Heart left ventricle (tissue), 16 donors: ENCODE measurements around the gene PIK3C2B. TPM values are rescaled to one million over a fixed set of nuclear protein-coding genes. Genes with fewer than 3 reads are reported as not detected.

Experiments used
- ATAC-seq, 4 donors: fragments of 200-7000 bp; cut with Tn5 transposase; one replicate each; pipeline ENCODE4 v1.9.1; 2020 to 2022; ENCODE audit warnings: moderate library complexity in 4 of 4, mild to moderate bottlenecking in 3 of 4, moderate number of reproducible peaks in 1 of 4
- DNase-seq, 5 donors: peaks; one replicate each; pipeline ENCODE4 v3.0.0-alpha.2; 2020
- H3K27ac ChIP-seq, 12 donors: fragments of 200-600 bp; sonication (generic) in 4 of 12; one replicate each; pipeline versions ENCODE4 v1.5.0 to v1.8.0; 2016 to 2022; ENCODE audit warnings: mild to moderate bottlenecking in 2 of 12
- H3K27me3 ChIP-seq, 9 donors: fragments of 200-600 bp; sonication (generic) in 2 of 9; one replicate each; pipeline versions ENCODE4 v1.5.1 to v1.8.0; 2016 to 2022; ENCODE audit warnings: mild to moderate bottlenecking in 3 of 9
- H3K36me3 ChIP-seq, 9 donors: fragments of 200-600 bp; sonication (generic) in 2 of 9; one replicate each; pipeline versions ENCODE4 v1.5.0 to v1.8.0; 2018 to 2022; ENCODE audit warnings: mild to moderate bottlenecking in 2 of 9
- H3K4me1 ChIP-seq, 12 donors: fragments of 200-600 bp; sonication (generic) in 4 of 12; one replicate each; pipeline versions ENCODE4 v1.5.0 to v1.8.0; 2016 to 2022; ENCODE audit warnings: mild to moderate bottlenecking in 3 of 12
- H3K4me3 ChIP-seq, 12 donors: fragments of 200-600 bp; sonication (generic) in 4 of 12; one replicate each; pipeline versions ENCODE4 v1.5.0 to v1.8.0; 2017 to 2022; ENCODE audit warnings: mild to moderate bottlenecking in 9 of 12, moderate library complexity in 4 of 12
- H3K9me3 ChIP-seq, 12 donors: fragments of 200-600 bp; sonication (generic) in 4 of 12; one replicate each; pipeline versions ENCODE4 v1.5.0 to v1.8.0; 2016 to 2022; ENCODE audit warnings: mild to moderate bottlenecking in 1 of 12
- POLR2A ChIP-seq, 2 donors: fragments of 450-650 bp; IDR thresholded peaks; one replicate each; pipeline ENCODE4 v1.6.1; 2017; ENCODE audit warnings: antibody characterized with exemption in 2 of 2, mild to moderate bottlenecking in 2 of 2, moderate library complexity in 2 of 2
- WGBS, 4 donors: extraction: QIAGEN DNeasy Blood & Tissue Kit in 2 of 4; methylation state at CpG; one replicate each; pipeline versions ENCODE4 v1.1.5 to v1.1.7; 2013 to 2018; 5-methylcytosine and 5-hydroxymethylcytosine counted together
- intact Hi-C, 10 donors: fragments of 100-400 bp; cut with DNase I; formaldehyde crosslinking; loops; one replicate each; pipeline versions ENCODE4 v1.11.1 to v1.14.2; 2022
- polyA plus RNA-seq, 2 donors: library from polyadenylated mRNA; stranded (reverse); fragments of 200-250 nt; gene quantifications; one replicate each; pipeline ENCODE4 v1.2.3, GENCODE V29; 2013
- total RNA-seq, 9 donors: library from RNA; depleted of rRNA in 2 of 9; stranded (reverse); fragments of >200 nt in 2 of 9; fragmentation: NEBNext Ultra II Directional in 3 of 9; extraction: Animal tissue kit (Norgen Biotek cat#: 25700) in 3 of 9; gene quantifications; one replicate each; pipeline versions ENCODE4 v1.1.0 to v1.2.4, GENCODE V29; 2016 to 2023
- TF ChIP-seq, protein P1 (sequence below), 12 donors: fragments of 200-600 bp; sonication (generic) in 4 of 12; IDR thresholded peaks; one replicate each; pipeline versions ENCODE4 v1.5.0 to v1.8.0; 2018 to 2022; ENCODE audit warnings: antibody characterized with exemption in 12 of 12, mild to moderate bottlenecking in 5 of 12
- donor health status: ischemic (EF 13 %, LVEDD 7.1; RV severe dilation, severe dysfunction).
- donor health status: healthy with polysubstance abuse.
- donor health status: DM: no; HTN: yes; CAD: no.
- donor health status: DM: no; HTN: no; CAD: no.
- donor health status: ischemic (EF 25% LVEDD 6.9; RV normal size, moderate dysfunction).
- donor health status: ischemic (EF 25% LVEDD 5.7; RV mildly dilated, moderate dysfunction).
- donor health status: healthy.
- donor health status: DM: yes; HTN: yes; CAD: no.
- donor health status: ischemic (EF 35%, LVEDD 5.7; RV mildly dilated, moderate dysfunction).
- donor health status: nonischemic (EF 11% LVEDD 7.7; RV severe dilation, severe dysfunction).
- donor health status: DM: yes; HTN: yes; CAD: no.
- donor health status: PGD.
- donor health status: ischemic (EF 29% LVEDD 5.4; RV normal size, mild dysfunction).
- donor health status: nonischemic (EF 23%, LVEDD 6.1; RV moderate dilation, normal function).

The PIK3C2B gene
- total and polyA plus RNA-seq, 11 donors, result 9.2 to 42.5 (median 16.0) TPM

DNA sequence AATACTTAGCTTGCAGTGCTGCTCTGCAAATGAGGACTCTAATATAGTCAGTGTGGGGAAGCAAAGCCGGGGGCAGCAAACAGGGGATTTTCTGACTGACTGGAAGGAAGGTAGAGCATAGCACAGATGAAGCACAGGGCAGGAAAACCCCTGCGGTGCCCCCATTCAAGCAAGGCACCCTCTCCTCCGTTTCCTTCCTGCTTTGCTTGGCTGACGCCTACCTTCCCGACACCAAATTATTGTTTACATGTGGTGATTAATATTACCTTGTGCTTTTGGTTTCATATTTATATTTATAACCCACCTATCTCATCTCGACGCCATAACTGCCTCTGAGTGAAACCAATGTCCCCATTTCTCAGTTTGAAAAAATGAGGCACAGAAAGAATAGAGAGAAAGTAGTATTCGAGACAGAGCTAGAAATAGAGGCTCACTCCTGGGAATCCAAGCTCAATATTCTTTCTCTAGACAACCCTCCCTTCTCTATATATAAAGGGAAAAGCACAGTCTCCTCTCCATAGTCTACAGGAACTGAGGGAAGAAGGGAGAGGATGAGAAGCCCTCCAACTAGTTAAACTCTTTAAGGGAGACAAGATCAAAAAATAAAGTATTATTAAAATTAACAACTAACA is 41.3 kb downstream of the PIK3C2B start:
- no peaks in the 10 kb centered on the region for H3K27me3 ChIP-seq
- WGBS, 4 donors, result 64 to 67% (median 64%) methylated on average over 8 of the region's 8 CpGs
- H3K9me3 ChIP-seq, result no peaks in the 10 kb centered on the region
- ATAC-seq, result peak in 1 of 4 donors; percentile 6
- intact Hi-C loops, result no loop called here
- peak overlapping the region in 10 of 12 donors; percentile 27 to 95 (median 66) for H3K27ac ChIP-seq
- peaks cover 0 to 86% (median 36%) of the 10 kb centered on the region in 9 donors for H3K36me3 ChIP-seq
- H3K4me1 ChIP-seq, result peaks cover 2 to 87% (median 46%) of the 10 kb centered on the region in 12 donors
- DNase-seq, result no peak
- no peak overlapping the region for H3K4me3 ChIP-seq
- TF ChIP-seq POLR2A (IDR thresholded peaks at IDR 0.05), result no peak
- TF ChIP-seq, protein P1, sequence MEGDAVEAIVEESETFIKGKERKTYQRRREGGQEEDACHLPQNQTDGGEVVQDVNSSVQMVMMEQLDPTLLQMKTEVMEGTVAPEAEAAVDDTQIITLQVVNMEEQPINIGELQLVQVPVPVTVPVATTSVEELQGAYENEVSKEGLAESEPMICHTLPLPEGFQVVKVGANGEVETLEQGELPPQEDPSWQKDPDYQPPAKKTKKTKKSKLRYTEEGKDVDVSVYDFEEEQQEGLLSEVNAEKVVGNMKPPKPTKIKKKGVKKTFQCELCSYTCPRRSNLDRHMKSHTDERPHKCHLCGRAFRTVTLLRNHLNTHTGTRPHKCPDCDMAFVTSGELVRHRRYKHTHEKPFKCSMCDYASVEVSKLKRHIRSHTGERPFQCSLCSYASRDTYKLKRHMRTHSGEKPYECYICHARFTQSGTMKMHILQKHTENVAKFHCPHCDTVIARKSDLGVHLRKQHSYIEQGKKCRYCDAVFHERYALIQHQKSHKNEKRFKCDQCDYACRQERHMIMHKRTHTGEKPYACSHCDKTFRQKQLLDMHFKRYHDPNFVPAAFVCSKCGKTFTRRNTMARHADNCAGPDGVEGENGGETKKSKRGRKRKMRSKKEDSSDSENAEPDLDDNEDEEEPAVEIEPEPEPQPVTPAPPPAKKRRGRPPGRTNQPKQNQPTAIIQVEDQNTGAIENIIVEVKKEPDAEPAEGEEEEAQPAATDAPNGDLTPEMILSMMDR (IDR thresholded peaks at IDR 0.05), result no peak

DNA sequence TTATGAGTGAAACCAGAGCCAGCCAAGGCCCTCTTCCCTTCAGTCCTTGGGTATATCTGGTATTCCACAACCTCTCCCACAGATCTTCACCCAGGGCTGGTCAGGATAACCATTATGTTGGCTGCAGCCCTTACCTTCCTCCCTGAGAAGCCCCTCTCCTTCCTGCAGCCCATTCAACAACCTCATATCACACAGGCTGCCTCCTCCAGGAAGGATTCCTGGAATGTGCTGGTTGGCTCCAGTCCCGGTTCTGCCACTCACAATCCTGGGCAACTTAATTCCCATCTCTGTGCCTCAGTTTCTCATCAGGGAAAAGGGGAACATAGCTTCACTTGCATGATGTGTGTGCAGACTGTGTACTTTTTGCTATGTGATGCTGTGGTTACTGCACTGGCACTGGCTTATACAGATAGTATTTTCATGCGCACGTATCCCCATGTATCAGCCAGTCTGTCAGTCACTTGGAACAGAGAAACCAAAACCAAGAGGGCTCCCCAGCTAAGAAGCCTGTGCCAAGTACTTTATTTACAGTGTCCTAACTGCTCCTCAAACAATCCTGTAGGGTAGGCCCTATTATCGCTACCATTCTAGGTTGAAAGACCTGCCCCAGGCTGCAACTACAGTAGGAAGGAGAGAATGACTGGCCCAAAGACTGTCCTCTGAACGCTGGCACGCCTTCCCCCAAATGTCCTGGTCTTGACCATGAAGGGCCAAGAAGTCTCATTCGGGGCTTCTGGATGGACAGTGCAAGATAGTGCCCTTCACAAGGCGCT is 43.1 kb downstream of the PIK3C2B start:
- peak overlapping the region; percentile 72 to 97 (median 86) for H3K27ac ChIP-seq
- intact Hi-C loops, result loop anchor here in 2 of 10 donors (2.0 kb wide), 1 partner anchor 15 kb away; no protein-coding TSS in a partner anchor
- H3K27me3 ChIP-seq, result no peaks in the 10 kb centered on the region
- H3K4me3 ChIP-seq, result peak overlapping the region in 2 of 12 donors; percentile 29 to 42
- WGBS, 4 donors, result 45 to 69% (median 68%) methylated on average over 8 of the region's 8 CpGs
- DNase-seq (no peak), ATAC-seq (peak in 2 of 4 donors; percentile 26 to 34)
- H3K4me1 ChIP-seq, result peaks cover 2 to 87% (median 47%) of the 10 kb centered on the region in 12 donors
- no peaks in the 10 kb centered on the region for H3K9me3 ChIP-seq
- H3K36me3 ChIP-seq, result peaks cover 0 to 89% (median 42%) of the 10 kb centered on the region in 9 donors
- TF ChIP-seq, protein P1 (IDR thresholded peaks at IDR 0.05), result no peak
- no peak for TF ChIP-seq POLR2A (IDR thresholded peaks at IDR 0.05)

DNA sequence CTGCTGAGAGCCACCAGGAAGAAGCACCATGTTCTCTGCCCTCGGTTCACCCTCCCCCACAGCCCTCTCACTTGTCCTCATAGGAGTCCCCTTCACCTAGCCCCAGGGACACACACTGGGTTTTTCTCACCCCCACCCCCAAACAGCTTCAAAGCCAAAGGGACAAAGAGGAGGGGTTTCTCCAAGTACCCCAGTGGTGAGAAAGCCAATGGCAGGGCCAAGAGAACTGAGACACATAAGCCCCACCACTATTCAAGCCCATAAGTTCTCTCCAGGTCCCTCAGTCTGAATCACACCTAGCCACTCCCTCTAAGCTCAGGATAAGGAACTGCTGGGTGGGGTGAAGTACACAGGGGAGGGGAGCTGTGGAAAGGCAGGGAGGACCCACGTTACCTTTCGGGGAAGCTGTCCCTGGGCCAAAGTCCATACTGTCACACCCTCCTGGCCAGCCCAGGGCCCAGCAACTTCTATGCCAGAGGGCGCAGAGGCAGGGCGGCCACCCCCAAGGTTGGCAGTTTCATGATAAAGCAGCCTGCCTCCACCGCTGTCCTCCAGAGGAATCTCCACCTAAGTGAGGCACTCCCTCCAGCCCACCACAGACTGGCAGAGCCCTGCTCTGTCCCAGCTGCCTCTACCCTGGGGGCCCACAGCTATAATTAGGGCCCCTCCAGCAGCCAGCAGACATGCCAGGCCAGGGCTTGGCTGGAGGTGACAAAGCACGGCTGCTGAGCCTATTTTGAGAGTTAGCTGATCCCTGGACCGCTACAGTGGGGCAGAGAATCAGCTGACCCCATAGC is 43.9 kb downstream of the PIK3C2B start:
- ATAC-seq (peak; percentile 83 to 89 (median 86)), DNase-seq (peak; percentile 71 to 82 (median 74))
- H3K4me1 ChIP-seq, result peaks cover 2 to 87% (median 51%) of the 10 kb centered on the region in 12 donors
- intact Hi-C loops, result loop anchor here in 2 of 10 donors (2.0 kb wide), 1 partner anchor 16 kb away; no protein-coding TSS in a partner anchor
- peaks cover 0 to 91% (median 42%) of the 10 kb centered on the region in 9 donors for H3K36me3 ChIP-seq
- peak in 1 of 2 donors; percentile 52 for TF ChIP-seq POLR2A (IDR thresholded peaks at IDR 0.05)
- TF ChIP-seq, protein P1 (IDR thresholded peaks at IDR 0.05), result no peak
- H3K4me3 ChIP-seq, result peak overlapping the region in 11 of 12 donors; percentile 1 to 47 (median 36)
- H3K27ac ChIP-seq, result peak overlapping the region; percentile 72 to 97 (median 86)
- 35 to 49% (median 38%) methylated on average over 6 to 8 of the region's 8 CpGs for WGBS, 4 donors
- no peaks in the 10 kb centered on the region for H3K9me3 ChIP-seq
- no peaks in the 10 kb centered on the region for H3K27me3 ChIP-seq
